Neural crest cell (in vitro differentiated cells): ENCODE results near the gene LIM2. TPM values are rescaled to one million over a fixed set of nuclear protein-coding genes. Genes with fewer than 3 reads are reported as not detected.

Source experiments
- DNase-seq: peaks from one replicate; pipeline ENCODE4 v3.0.0; 2021; ENCODE audit warnings: low read depth, mixed read lengths, low spot score
- H3K27ac Mint-ChIP-seq: one replicate; pipeline ENCODE4 v1.8.0; 2021; ENCODE audit warnings: mild to moderate bottlenecking, mixed read lengths; ENCODE audit not compliant: unreplicated experiment
- H3K27me3 Mint-ChIP-seq: 2 replicates; pipeline ENCODE4 v1.8.0; 2021; ENCODE audit warnings: low read depth, mild to moderate bottlenecking, mixed read lengths
- H3K36me3 Mint-ChIP-seq: 2 replicates; pipeline ENCODE4 v1.8.0; 2021; ENCODE audit warnings: low read depth, mild to moderate bottlenecking, mixed read lengths
- H3K4me1 Mint-ChIP-seq: 2 replicates; pipeline ENCODE4 v1.8.0; 2021; ENCODE audit warnings: mixed read lengths
- H3K4me3 Mint-ChIP-seq: one replicate; pipeline ENCODE4 v1.8.0; 2021; ENCODE audit warnings: mild to moderate bottlenecking, mixed read lengths
- H3K9me3 Mint-ChIP-seq: 2 replicates; pipeline ENCODE4 v1.8.0; 2021; ENCODE audit warnings: mixed read lengths
- total RNA-seq: library from RNA; stranded (reverse); gene quantifications from 2 replicates; pipeline ENCODE4 v1.2.1, GENCODE V29; 2021
- TF ChIP-seq, protein P1 (sequence below): fragments of 200-600 bp; sonication (generic); conservative IDR thresholded peaks from 2 replicates; pipeline ENCODE4 v1.5.0; 2021; ENCODE audit warnings: antibody characterized with exemption, mild to moderate bottlenecking

The LIM2 gene
- total RNA-seq, 1 donor from 2014 or later: not detected

- peaks cover 11% of the 10 kb centered on the region for H3K4me1 Mint-ChIP-seq
- H3K9me3 Mint-ChIP-seq: no peaks in the 10 kb centered on the region
- no peak for DNase-seq
- H3K27me3 Mint-ChIP-seq: no peaks in the 10 kb centered on the region
- H3K4me3 Mint-ChIP-seq: no peak overlapping the region
- no peak overlapping the region for H3K27ac Mint-ChIP-seq
- H3K36me3 Mint-ChIP-seq: no peaks in the 10 kb centered on the region
- TF ChIP-seq, protein P1, sequence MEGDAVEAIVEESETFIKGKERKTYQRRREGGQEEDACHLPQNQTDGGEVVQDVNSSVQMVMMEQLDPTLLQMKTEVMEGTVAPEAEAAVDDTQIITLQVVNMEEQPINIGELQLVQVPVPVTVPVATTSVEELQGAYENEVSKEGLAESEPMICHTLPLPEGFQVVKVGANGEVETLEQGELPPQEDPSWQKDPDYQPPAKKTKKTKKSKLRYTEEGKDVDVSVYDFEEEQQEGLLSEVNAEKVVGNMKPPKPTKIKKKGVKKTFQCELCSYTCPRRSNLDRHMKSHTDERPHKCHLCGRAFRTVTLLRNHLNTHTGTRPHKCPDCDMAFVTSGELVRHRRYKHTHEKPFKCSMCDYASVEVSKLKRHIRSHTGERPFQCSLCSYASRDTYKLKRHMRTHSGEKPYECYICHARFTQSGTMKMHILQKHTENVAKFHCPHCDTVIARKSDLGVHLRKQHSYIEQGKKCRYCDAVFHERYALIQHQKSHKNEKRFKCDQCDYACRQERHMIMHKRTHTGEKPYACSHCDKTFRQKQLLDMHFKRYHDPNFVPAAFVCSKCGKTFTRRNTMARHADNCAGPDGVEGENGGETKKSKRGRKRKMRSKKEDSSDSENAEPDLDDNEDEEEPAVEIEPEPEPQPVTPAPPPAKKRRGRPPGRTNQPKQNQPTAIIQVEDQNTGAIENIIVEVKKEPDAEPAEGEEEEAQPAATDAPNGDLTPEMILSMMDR: no peak
Measured at GRCh38 chr19:51372021-51372648, 15.6 kb downstream of the LIM2 start.

GRCh38 chr19:51371186-51371690, 16.5 kb downstream of the LIM2 start:
- H3K4me3 Mint-ChIP-seq: peak overlapping the region; percentile 79

GRCh38 chr19:51370230-51370629, 17.5 kb downstream of the LIM2 start:
- peaks cover 29% of the 10 kb centered on the region for H3K4me1 Mint-ChIP-seq
- H3K4me3 Mint-ChIP-seq: peak overlapping the region; percentile 79
- H3K36me3 Mint-ChIP-seq: no peaks in the 10 kb centered on the region
- no peak overlapping the region for H3K27ac Mint-ChIP-seq
- H3K27me3 Mint-ChIP-seq: no peaks in the 10 kb centered on the region
- H3K9me3 Mint-ChIP-seq: no peaks in the 10 kb centered on the region
- no peak for DNase-seq
- TF ChIP-seq, protein P1: no peak

More at GRCh38 chr19:51371186-51371690, 16.5 kb downstream of the LIM2 start:
- no peak for DNase-seq
- Mint-ChIP-seq H3K9me3 (no peaks in the 10 kb centered on the region), H3K27ac (no peak overlapping the region), H3K36me3 (no peaks in the 10 kb centered on the region), H3K4me1 (peaks cover 19% of the 10 kb centered on the region), H3K27me3 (no peaks in the 10 kb centered on the region)
- TF ChIP-seq, protein P1: no peak

- peak within 1 kb of the TSS; percentile 98 for H3K27ac Mint-ChIP-seq
- peaks cover 41% of the 10 kb centered on the region for H3K4me1 Mint-ChIP-seq
- H3K4me3 Mint-ChIP-seq: peak within 1 kb of the TSS; percentile 99
- DNase-seq: no peak
- TF ChIP-seq, protein P1: no peak
- H3K36me3 Mint-ChIP-seq: no peaks in the 10 kb centered on the region
- no peaks in the 10 kb centered on the region for H3K27me3 Mint-ChIP-seq
- no peaks in the 10 kb centered on the region for H3K9me3 Mint-ChIP-seq
Measured at GRCh38 chr19:51368366-51369282, 19.1 kb downstream of the LIM2 start, which contains the start of gene CLDND2. Gene CLDND2, minus strand, starts transcription at chr19:51369003. Its CDS starts 426 bp downstream, at chr19:51368577.

- no peaks in the 10 kb centered on the region for H3K9me3 Mint-ChIP-seq
- peak overlapping the region; percentile 99 for H3K4me3 Mint-ChIP-seq
- H3K4me1 Mint-ChIP-seq: peaks cover 47% of the 10 kb centered on the region
- H3K27me3 Mint-ChIP-seq: no peaks in the 10 kb centered on the region
- peak overlapping the region; percentile 99 for H3K27ac Mint-ChIP-seq
- peak; percentile 99 for DNase-seq
- TF ChIP-seq, protein P1: no peak
- no peaks in the 10 kb centered on the region for H3K36me3 Mint-ChIP-seq
Measured at GRCh38 chr19:51367565-51368365, 20.0 kb downstream of the LIM2 start.
